HG03045 (cell line): ENCODE data around the gene MUSTN1.

Experiments used
- ATAC-seq: cut with Tn5 transposase; IDR thresholded peaks from one replicate; pipeline ENCODE4 v1.9.1; 2021; ENCODE audit warnings: mild to moderate bottlenecking, moderate library complexity; ENCODE audit not compliant: unreplicated experiment

The MUSTN1 gene

GRCh38 chr3:52787672-52788625 is 46.9 kb downstream of the MUSTN1 start:
- no peak for ATAC-seq

- no peak for ATAC-seq
Observed at GRCh38 chr3:52787246-52787645, 47.6 kb downstream of the MUSTN1 start.

GRCh38 chr3:52786330-52787215 is 48.2 kb downstream of the MUSTN1 start:
- no peak for ATAC-seq

- ATAC-seq = no peak
Observed at GRCh38 chr3:52784931-52785590, 49.8 kb downstream of the MUSTN1 start.

- ATAC-seq = no peak
Observed at GRCh38 chr3:52784021-52784621, 50.7 kb downstream of the MUSTN1 start.

- ATAC-seq = no peak
Observed at GRCh38 chr3:52783211-52783555, 51.6 kb downstream of the MUSTN1 start.
